K562 (cell line): ENCODE measurements around the gene EXD2. TPM values are rescaled to one million over a fixed set of nuclear protein-coding genes. Genes with fewer than 3 reads are reported as not detected.

Source experiments
- CBFA2T3 ChIP-seq: fragments of 450-650 bp; IDR thresholded peaks from 2 replicates; pipeline ENCODE4 v1.6.1; 2017
- CTBP1 ChIP-seq: fragments of 450-650 bp; IDR thresholded peaks from 2 replicates; pipeline ENCODE4 v1.6.1; 2016; ENCODE audit warnings: borderline replicate concordance
- NFXL1 ChIP-seq: fragments of 450-650 bp; formaldehyde crosslinking; IDR thresholded peaks from 2 replicates; pipeline ENCODE4 v1.4.0; 2021; ENCODE audit warnings: mild to moderate bottlenecking
- RAD21 ChIP-seq, 2 experiments: fragments of 250-450 bp in 1 of 2; fragments of 450-650 bp in 1 of 2; sonication (Bioruptor Pico) in 1 of 2; formaldehyde crosslinking in 1 of 2; IDR thresholded peaks in 1 of 2; conservative IDR thresholded peaks in 1 of 2; 2 replicates each; pipeline versions ENCODE4 v1.4.0 to v1.8.0; 2020 to 2022; ENCODE audit warnings: mild to moderate bottlenecking in 2 of 2, moderate library complexity in 1 of 2
- RFX1 ChIP-seq: fragments of 450-650 bp; IDR thresholded peaks from 2 replicates; pipeline ENCODE4 v1.6.1; 2016; ENCODE audit warnings: mild to moderate bottlenecking, moderate library complexity
- SAFB2 ChIP-seq: fragments of 200-400 bp; formaldehyde crosslinking; IDR thresholded peaks from 2 replicates; pipeline ENCODE4 v1.6.1; 2018; ENCODE audit warnings: borderline replicate concordance, low read length, low read depth, moderate library complexity; ENCODE audit not compliant: severe bottlenecking
- SMC3 ChIP-seq: conservative IDR thresholded peaks from 2 replicates; pipeline ENCODE4 v1.6.1; 2011; ENCODE audit warnings: low read depth, low read length, improper control_type of control experiment; ENCODE audit not compliant: insufficient read depth
- TAF9B ChIP-seq: fragments of 450-650 bp; IDR thresholded peaks from 2 replicates; pipeline ENCODE4 v1.6.1; 2018; ENCODE audit warnings: mild to moderate bottlenecking; ENCODE audit not compliant: partially characterized antibody
- TFAP4 ChIP-seq: sonication (generic); formaldehyde crosslinking; IDR thresholded peaks from 2 replicates; pipeline ENCODE4 v1.8.0; 2022; ENCODE audit warnings: missing genetic modification reagents, mild to moderate bottlenecking, moderate library complexity, borderline replicate concordance
- polyA plus RNA-seq, 8 experiments: library from polyadenylated mRNA; depleted of rRNA in 4 of 8; stranded (reverse) in 5 of 8; unstranded in 3 of 8; fragments of >200 nt; fragmentation: Nextera tagmentation in 2 of 8; fragmentation: Illumina TruSeq in 1 of 8; extraction: Ambion mirVana in 2 of 8; extraction: Trizol in 1 of 8; gene quantifications; 2 replicates each; pipeline versions ENCODE4 v1.2.1 to v1.2.3, GENCODE V29; 2011 to 2014; ENCODE audit warnings: inconsistent platforms in 1 of 8, missing spikeins in 1 of 8
- total RNA-seq, 7 experiments: library from RNA; depleted of rRNA in 6 of 7; stranded (reverse); fragments of >200 nt in 6 of 7; fragmentation: Illumina TruSeq in 2 of 7; extraction: Trizol in 2 of 7; gene quantifications; 2 replicates each; pipeline versions ENCODE4 v1.2.1 to v1.2.3, GENCODE V29; 2011 to 2021; ENCODE audit warnings: low replicate concordance in 1 of 7
- TF ChIP-seq, protein P1 (sequence below), 3 experiments: IDR thresholded peaks in 2 of 3; conservative IDR thresholded peaks in 1 of 3; 2 replicates each; pipeline ENCODE4 v1.5.1; 2011 to 2012; ENCODE audit warnings: low read length in 3 of 3, mild to moderate bottlenecking in 3 of 3, control low read depth in 2 of 3, improper control_type of control experiment in 1 of 3, inconsistent platforms in 1 of 3, low read depth in 1 of 3, mixed read lengths in 1 of 3, moderate library complexity in 1 of 3; ENCODE audit not compliant: insufficient read depth in 2 of 3
- TF ChIP-seq, protein P2 (sequence below): fragments of 450-650 bp; formaldehyde crosslinking; IDR thresholded peaks from 2 replicates; pipeline ENCODE4 v1.4.0; 2020; ENCODE audit warnings: mild to moderate bottlenecking, moderate library complexity

The EXD2 gene
- total and polyA plus RNA-seq, 9 of the 15 experiments (the other 6 are each of a cell fraction or from before 2014, with no cell fraction given): 1.6 to 7.5 (median 3.7) TPM

GRCh38 chr14:69242311-69243224 lies 51.3 kb downstream of the EXD2 start (continued):
- TF ChIP-seq, protein P1, sequence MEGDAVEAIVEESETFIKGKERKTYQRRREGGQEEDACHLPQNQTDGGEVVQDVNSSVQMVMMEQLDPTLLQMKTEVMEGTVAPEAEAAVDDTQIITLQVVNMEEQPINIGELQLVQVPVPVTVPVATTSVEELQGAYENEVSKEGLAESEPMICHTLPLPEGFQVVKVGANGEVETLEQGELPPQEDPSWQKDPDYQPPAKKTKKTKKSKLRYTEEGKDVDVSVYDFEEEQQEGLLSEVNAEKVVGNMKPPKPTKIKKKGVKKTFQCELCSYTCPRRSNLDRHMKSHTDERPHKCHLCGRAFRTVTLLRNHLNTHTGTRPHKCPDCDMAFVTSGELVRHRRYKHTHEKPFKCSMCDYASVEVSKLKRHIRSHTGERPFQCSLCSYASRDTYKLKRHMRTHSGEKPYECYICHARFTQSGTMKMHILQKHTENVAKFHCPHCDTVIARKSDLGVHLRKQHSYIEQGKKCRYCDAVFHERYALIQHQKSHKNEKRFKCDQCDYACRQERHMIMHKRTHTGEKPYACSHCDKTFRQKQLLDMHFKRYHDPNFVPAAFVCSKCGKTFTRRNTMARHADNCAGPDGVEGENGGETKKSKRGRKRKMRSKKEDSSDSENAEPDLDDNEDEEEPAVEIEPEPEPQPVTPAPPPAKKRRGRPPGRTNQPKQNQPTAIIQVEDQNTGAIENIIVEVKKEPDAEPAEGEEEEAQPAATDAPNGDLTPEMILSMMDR (IDR thresholded peaks at IDR 0.05 in 2 of 3, conservative IDR thresholded peaks at IDR 0.05 in 1 of 3; ENCODE audit: insufficient read depth in 2 of 3, low read depth in 1 of 3, low read length in 3 of 3): peak; percentile 48 to 69 (median 68); a peak in 5 of 6 replicates
- no peak for TF ChIP-seq SAFB2
- TF ChIP-seq TAF9B: no peak
- TF ChIP-seq CBFA2T3: no peak
- TF ChIP-seq RFX1: no peak
- TF ChIP-seq, protein P2, sequence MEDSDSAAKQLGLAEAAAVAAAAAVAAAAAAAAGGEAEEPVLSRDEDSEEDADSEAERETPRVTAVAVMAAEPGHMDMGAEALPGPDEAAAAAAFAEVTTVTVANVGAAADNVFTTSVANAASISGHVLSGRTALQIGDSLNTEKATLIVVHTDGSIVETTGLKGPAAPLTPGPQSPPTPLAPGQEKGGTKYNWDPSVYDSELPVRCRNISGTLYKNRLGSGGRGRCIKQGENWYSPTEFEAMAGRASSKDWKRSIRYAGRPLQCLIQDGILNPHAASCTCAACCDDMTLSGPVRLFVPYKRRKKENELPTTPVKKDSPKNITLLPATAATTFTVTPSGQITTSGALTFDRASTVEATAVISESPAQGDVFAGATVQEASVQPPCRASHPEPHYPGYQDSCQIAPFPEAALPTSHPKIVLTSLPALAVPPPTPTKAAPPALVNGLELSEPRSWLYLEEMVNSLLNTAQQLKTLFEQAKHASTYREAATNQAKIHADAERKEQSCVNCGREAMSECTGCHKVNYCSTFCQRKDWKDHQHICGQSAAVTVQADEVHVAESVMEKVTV (CRISPR knock-in tag): peak; percentile 27; the same call in 1 of the 2 replicates
- peak; percentile 41 to 63; a peak in 3 of 4 replicates for TF ChIP-seq RAD21 (CRISPR knock-in tag; conservative IDR thresholded peaks at IDR 0.05 in 1 of 2, IDR thresholded peaks at IDR 0.05 in 1 of 2)
- TF ChIP-seq CTBP1: no peak
- TF ChIP-seq NFXL1 (CRISPR knock-in tag): no peak
- TF ChIP-seq SMC3: peak; percentile 38; the same call in 1 of the 2 replicates
- no peak for TF ChIP-seq TFAP4
